Right atrium auricular region (tissue), 2 donors: ENCODE results near the gene ATP6V1G3. TPM values are rescaled to one million over a fixed set of nuclear protein-coding genes. Genes with fewer than 3 reads are reported as not detected.

Experiments
- total RNA-seq, 2 donors: library from RNA; depleted of rRNA; stranded (reverse); fragments of >200 nt; gene quantifications; one replicate each; pipeline ENCODE4 v1.1.0, GENCODE V29; 2016

The ATP6V1G3 gene
- total RNA-seq, 2 donors from 2014 or later = not detected

Other genes with a start within 250 kb of the ATP6V1G3 start
- gene PTPRC, start 98.4 kb upstream of the ATP6V1G3 start, total RNA-seq = 10 to 100 TPM in 1 of 2 donors, 1 to 10 TPM in 1; 5.5 to 10.1 TPM